GM19438 (cell line): ENCODE measurements around the gene RMI2.

ENCODE experiments used
- ATAC-seq: cut with Tn5 transposase; IDR thresholded peaks from one replicate; pipeline ENCODE4 v1.9.1; 2021; ENCODE audit warnings: low read depth; ENCODE audit not compliant: unreplicated experiment

RMI2 gene

GRCh38 chr16:11379420-11379819, 34.2 kb downstream of the RMI2 start:
- ATAC-seq = no peak

GRCh38 chr16:11380836-11381235, 35.6 kb downstream of the RMI2 start:
- no peak for ATAC-seq

GRCh38 chr16:11383481-11384183, 38.4 kb downstream of the RMI2 start:
- ATAC-seq = no peak

- ATAC-seq = no peak
Measured at GRCh38 chr16:11384184-11384955, 39.1 kb downstream of the RMI2 start.

GRCh38 chr16:11384956-11385586, 39.8 kb downstream of the RMI2 start:
- ATAC-seq = no peak

GRCh38 chr16:11386054-11386680, 40.9 kb downstream of the RMI2 start:
- no peak for ATAC-seq

- no peak for ATAC-seq
Measured at GRCh38 chr16:11386791-11387546, 41.7 kb downstream of the RMI2 start.

GRCh38 chr16:11389083-11389482, 43.8 kb downstream of the RMI2 start:
- ATAC-seq = no peak

GRCh38 chr16:11389631-11390565, 44.6 kb downstream of the RMI2 start:
- no peak for ATAC-seq

GRCh38 chr16:11390573-11391495, 45.6 kb downstream of the RMI2 start:
- no peak for ATAC-seq

GRCh38 chr16:11391576-11391975, 46.3 kb downstream of the RMI2 start:
- ATAC-seq = no peak

- no peak for ATAC-seq
Measured at GRCh38 chr16:11392041-11392581, 46.9 kb downstream of the RMI2 start.

- ATAC-seq = no peak
Measured at GRCh38 chr16:11393366-11393765, 48.1 kb downstream of the RMI2 start.

GRCh38 chr16:11393861-11394592, 48.8 kb downstream of the RMI2 start:
- no peak for ATAC-seq

- no peak for ATAC-seq
Measured at GRCh38 chr16:11394593-11394960, 49.3 kb downstream of the RMI2 start.

- ATAC-seq = no peak
Measured at GRCh38 chr16:11395008-11395948, 50.0 kb downstream of the RMI2 start.

- no peak for ATAC-seq
Measured at GRCh38 chr16:11395949-11396240, 50.6 kb downstream of the RMI2 start.
